Right lobe of liver (tissue), 6 donors: Measurements from ENCODE around the gene ZNF692. TPM values are rescaled to one million over a fixed set of nuclear protein-coding genes. Genes with fewer than 3 reads are reported as not detected.
"Not testable (repeated sequence)": the region's sequence is repeated elsewhere in the genome, so short reads cannot be mapped to it uniquely, and the experiment has no call there.

ENCODE experiments used
- ATAC-seq, 4 donors: fragments of 200-7000 bp; cut with Tn5 transposase; one replicate each; pipeline ENCODE4 v1.9.1; 2020; ENCODE audit warnings: mild to moderate bottlenecking in 4 of 4, moderate library complexity in 4 of 4
- DNase-seq, 3 donors: peaks; one replicate each; pipeline ENCODE4 v3.0.0-alpha.2; 2020
- H3K27ac ChIP-seq, 3 donors: fragments of 200-600 bp; one replicate each; pipeline ENCODE4 v1.8.0; 2022
- H3K27me3 ChIP-seq, 2 donors: fragments of 200-600 bp; one replicate each; pipeline ENCODE4 v1.8.0; 2022
- H3K36me3 ChIP-seq, 4 donors: fragments of 200-600 bp; sonication (generic) in 1 of 4; one replicate each; pipeline versions ENCODE4 v1.5.1 to v1.8.0; 2017 to 2022; ENCODE audit warnings: control low read depth in 1 of 4
- H3K4me1 ChIP-seq, 4 donors: fragments of 200-600 bp; sonication (generic) in 1 of 4; one replicate each; pipeline versions ENCODE4 v1.5.1 to v1.8.0; 2017 to 2022; ENCODE audit warnings: control low read depth in 1 of 4
- H3K4me3 ChIP-seq, 3 donors: fragments of 200-600 bp; one replicate each; pipeline ENCODE4 v1.8.0; 2022
- H3K9me3 ChIP-seq, 4 donors: fragments of 200-600 bp; sonication (generic) in 1 of 4; one replicate each; pipeline versions ENCODE4 v1.5.1 to v1.8.0; 2017 to 2022; ENCODE audit warnings: control low read depth in 1 of 4
- CTCF ChIP-seq, 4 donors: fragments of 200-600 bp in 3 of 4; fragments of 450-650 bp in 1 of 4; IDR thresholded peaks; one replicate each; pipeline versions ENCODE4 v1.5.1 to v1.8.0; 2016 to 2022; ENCODE audit warnings: antibody characterized with exemption in 4 of 4, mild to moderate bottlenecking in 2 of 4
- POLR2A ChIP-seq: fragments of 450-650 bp; IDR thresholded peaks from one replicate; pipeline ENCODE4 v1.6.1; 2017; ENCODE audit warnings: antibody characterized with exemption, mild to moderate bottlenecking
- whole genome bisulfite sequencing: methylation state at CpG from one replicate; pipeline ENCODE4 v1.1.6; 2018; ENCODE audit warnings: low coverage, low lambda C conversion rate; ENCODE audit not compliant: insufficient coverage; ENCODE audit errors: missing lambda C conversion rate; 5-methylcytosine and 5-hydroxymethylcytosine counted together
- intact Hi-C, 2 donors: fragments of 100-400 bp; cut with DNase I; formaldehyde crosslinking; loops; one replicate each; pipeline versions ENCODE4 v1.11.2 to v1.14.1; 2022
- total RNA-seq, 6 experiments: library from RNA; depleted of rRNA in 2 of 6; stranded (reverse); fragments of >200 nt in 2 of 6; fragmentation: NEBNext Ultra II Directional in 3 of 6; extraction: Animal tissue kit (Norgen Biotek cat#: 25700) in 3 of 6; gene quantifications; one replicate each; pipeline versions ENCODE4 v1.1.0 to v1.2.4, GENCODE V29; 2016 to 2023
- donor health status: DM: no; HTN: yes; CAD: no.
- donor health status: DM: no; HTN: no; CAD: no.
- donor health status: DM: no; HTN: no; CAD: no.
- donor health status: DM: no; HTN: yes; CAD: no.
- donor health status: DM: no; HTN: yes; CAD: no.

Gene ZNF692
- total RNA-seq, 6 experiments from 2014 or later: 12.2 to 18.3 (median 16.7) TPM

- peak in 1 of 4 donors; percentile 0 for ATAC-seq
- Histone ChIP-seq H3K4me1 (peaks cover 0 to 17% (median 4%) of the 10 kb centered on the region in 4 donors), H3K36me3 (no peaks in the 10 kb centered on the region), H3K9me3 (no peaks in the 10 kb centered on the region), H3K27ac (peak overlapping the region; percentile 99 to 100 (median 99)), H3K4me3 (peak overlapping the region; percentile 83 to 95 (median 85)), H3K27me3 (no peaks in the 10 kb centered on the region)
- 42% methylated on average over 11 of the region's 11 CpGs for WGBS
- DNase-seq: no peak
- intact Hi-C loops: no loop called here
- TF ChIP-seq CTCF (IDR thresholded peaks at IDR 0.05): no peak
- TF ChIP-seq POLR2A: no peak
Measured at GRCh38 chr1:248837045-248837780, 21.7 kb downstream of the ZNF692 start.

- DNase-seq (peak in 1 of 3 donors; percentile 27), ATAC-seq (no peak)
- H3K27ac ChIP-seq: no peak overlapping the region
- intact Hi-C loops: no loop called here
- peaks cover 0 to 10% (median 2%) of the 10 kb centered on the region in 4 donors for H3K4me1 ChIP-seq
- whole genome bisulfite sequencing: 54% methylated on average over 7 of the region's 7 CpGs
- H3K9me3 ChIP-seq: no peaks in the 10 kb centered on the region
- no peaks in the 10 kb centered on the region for H3K27me3 ChIP-seq
- no peak overlapping the region for H3K4me3 ChIP-seq
- H3K36me3 ChIP-seq: no peaks in the 10 kb centered on the region
- no peak for TF ChIP-seq POLR2A
- no peak for TF ChIP-seq CTCF (IDR thresholded peaks at IDR 0.05)
Measured at GRCh38 chr1:248834343-248834940, 24.4 kb downstream of the ZNF692 start.

- TF ChIP-seq POLR2A: no peak
- no peak for TF ChIP-seq CTCF (IDR thresholded peaks at IDR 0.05)
- 59% methylated on average over 1 of the region's 1 CpG for WGBS
- H3K27ac ChIP-seq: no peak overlapping the region
- DNase-seq (no peak), ATAC-seq (no peak)
- H3K4me1 ChIP-seq: peaks cover 0 to 7% (median 2%) of the 10 kb centered on the region in 4 donors
- H3K27me3 ChIP-seq: no peaks in the 10 kb centered on the region
- intact Hi-C loops: no loop called here
- no peaks in the 10 kb centered on the region for H3K36me3 ChIP-seq
- no peak overlapping the region for H3K4me3 ChIP-seq
- H3K9me3 ChIP-seq: no peaks in the 10 kb centered on the region
Measured at GRCh38 chr1:248831842-248832241, 27.0 kb downstream of the ZNF692 start.

- 45% methylated on average over 2 of the region's 3 CpGs for WGBS
Measured at GRCh38 chr1:248830718-248831017, 28.2 kb downstream of the ZNF692 start.

GRCh38 chr1:248828845-248829244 is 30.0 kb downstream of the ZNF692 start:
- Histone ChIP-seq H3K27ac (no peak overlapping the region), H3K36me3 (no peaks in the 10 kb centered on the region), H3K9me3 (no peaks in the 10 kb centered on the region), H3K4me3 (no peak overlapping the region), H3K27me3 (no peaks in the 10 kb centered on the region), H3K4me1 (peaks cover 0 to 19% (median 9%) of the 10 kb centered on the region in 4 donors)
- intact Hi-C loops: no loop called here
- peak in 1 of 4 donors; percentile 46 for ATAC-seq
- DNase-seq: no peak
- 18% methylated on average over 3 of the region's 3 CpGs for WGBS
- TF ChIP-seq CTCF (IDR thresholded peaks at IDR 0.05) (no peak), POLR2A (no peak)

More at GRCh38 chr1:248830718-248831017, 28.2 kb downstream of the ZNF692 start:
- H3K27ac ChIP-seq, H3K4me1 ChIP-seq, H3K27me3 ChIP-seq, H3K4me3 ChIP-seq, H3K36me3 ChIP-seq, ATAC-seq, DNase-seq, H3K9me3 ChIP-seq, intact Hi-C loops: not testable (repeated sequence)
